Renal pelvis (tissue), 4 donors: ENCODE results near the gene TRIL. TPM values are rescaled to one million over a fixed set of nuclear protein-coding genes. Genes with fewer than 3 reads are reported as not detected.
A peak's percentile ranks its signal among the peaks of the same experiment; 100 is the strongest.

Experiments used
- DNase-seq: peaks from one replicate; pipeline ENCODE4 v3.0.0-alpha.2; 2013
- polyA plus RNA-seq, 3 donors: library from polyadenylated mRNA; unstranded; fragments of 120-200 nt; gene quantifications; one replicate each; pipeline ENCODE4 v1.2.1, GENCODE V29; 2013; ENCODE audit not compliant: insufficient read length in 3 of 3

The TRIL gene
- polyA plus RNA-seq, 3 donors: 42.1 to 61.8 (median 55.0) TPM

- no peak for DNase-seq
Measured at GRCh38 chr7:28954946-28955345, 3.2 kb downstream of the TRIL start.

GRCh38 chr7:28954471-28954870, 3.7 kb downstream of the TRIL start:
- peak; percentile 22 for DNase-seq

GRCh38 chr7:28953633-28954032, 4.5 kb downstream of the TRIL start:
- peak; percentile 68 for DNase-seq

- no peak for DNase-seq
Measured at GRCh38 chr7:28942168-28942567, 16.0 kb downstream of the TRIL start.

- DNase-seq: no peak
Measured at GRCh38 chr7:28941633-28942032, 16.5 kb downstream of the TRIL start.

- DNase-seq: no peak
Measured at GRCh38 chr7:28940741-28941384, 17.3 kb downstream of the TRIL start.

GRCh38 chr7:28939844-28940544, 18.1 kb downstream of the TRIL start:
- no peak for DNase-seq

GRCh38 chr7:28939367-28939766, 18.8 kb downstream of the TRIL start:
- no peak for DNase-seq

GRCh38 chr7:28937619-28938018, 20.5 kb downstream of the TRIL start:
- DNase-seq: no peak

GRCh38 chr7:28937103-28937502, 21.0 kb downstream of the TRIL start:
- DNase-seq: no peak

- no peak for DNase-seq
Measured at GRCh38 chr7:28933846-28934320, 24.2 kb downstream of the TRIL start.

- DNase-seq: no peak
Measured at GRCh38 chr7:28931565-28931964, 26.6 kb downstream of the TRIL start.

- peak; percentile 94 for DNase-seq
Measured at GRCh38 chr7:28926871-28927597, 31.1 kb downstream of the TRIL start.

- DNase-seq: peak; percentile 87
Measured at GRCh38 chr7:28922624-28923331, 35.4 kb downstream of the TRIL start.

GRCh38 chr7:28921822-28922221, 36.3 kb downstream of the TRIL start:
- DNase-seq: no peak

GRCh38 chr7:28920424-28920823, 37.7 kb downstream of the TRIL start:
- no peak for DNase-seq

GRCh38 chr7:28919510-28919909, 38.6 kb downstream of the TRIL start:
- no peak for DNase-seq

GRCh38 chr7:28908775-28909174, 49.4 kb downstream of the TRIL start:
- no peak for DNase-seq

- no peak for DNase-seq
Measured at GRCh38 chr7:28905464-28905863, 52.7 kb downstream of the TRIL start.

GRCh38 chr7:28904578-28905048, 53.5 kb downstream of the TRIL start:
- peak; percentile 56 for DNase-seq

GRCh38 chr7:28903730-28904577, 54.2 kb downstream of the TRIL start:
- DNase-seq: no peak
